MM.1S (cell line): ENCODE data around the gene CSNK1A1L.

Experiments used
- DNase-seq: peaks from one replicate; pipeline ENCODE4 v3.0.0-alpha.2; 2015
- H2AFZ ChIP-seq: fragments of 300-600 bp; sonication (generic); 2 replicates; pipeline ENCODE4 v1.6.0; 2016; ENCODE audit warnings: antibody characterized with exemption, low read length
- H3F3A ChIP-seq: fragments of 300-600 bp; sonication (generic); 2 replicates; pipeline ENCODE4 v1.6.1; 2016; ENCODE audit warnings: mild to moderate bottlenecking, antibody characterized with exemption, low read length, moderate library complexity, mixed read lengths; ENCODE audit not compliant: insufficient read depth
- H3K27ac ChIP-seq: fragments of 300-600 bp; sonication (generic); 2 replicates; pipeline ENCODE4 v1.5.1; 2016; ENCODE audit warnings: mild to moderate bottlenecking, low read length
- H3K27me3 ChIP-seq: fragments of 300-600 bp; sonication (generic); replicated peaks from 2 replicates; pipeline ENCODE4 v1.6.0; 2016; ENCODE audit warnings: low read length; ENCODE audit not compliant: insufficient read depth
- H3K36me3 ChIP-seq: fragments of 300-600 bp; sonication (generic); replicated peaks from 2 replicates; pipeline ENCODE4 v1.6.1; 2016; ENCODE audit warnings: mild to moderate bottlenecking, low read length, mixed read lengths; ENCODE audit not compliant: insufficient read depth
- H3K4me1 ChIP-seq: fragments of 300-600 bp; sonication (generic); 2 replicates; pipeline ENCODE4 v1.6.1; 2016; ENCODE audit warnings: low read length, mixed read lengths
- H3K4me2 ChIP-seq: fragments of 300-600 bp; sonication (generic); 2 replicates; pipeline ENCODE4 v1.6.0; 2016; ENCODE audit warnings: low read depth, low read length
- H3K4me3 ChIP-seq: fragments of 300-600 bp; sonication (generic); 2 replicates; pipeline ENCODE4 v1.5.1; 2016; ENCODE audit warnings: low read length, mixed read lengths
- H3K79me2 ChIP-seq: fragments of 300-600 bp; sonication (generic); 2 replicates; pipeline ENCODE4 v1.6.1; 2016; ENCODE audit warnings: mixed run types, low read length, mixed read lengths
- H3K9ac ChIP-seq: fragments of 300-600 bp; sonication (generic); 2 replicates; pipeline ENCODE4 v1.6.1; 2016; ENCODE audit warnings: low read length, mixed read lengths
- H3K9me2 ChIP-seq: fragments of 300-600 bp; sonication (generic); replicated peaks from 2 replicates; pipeline ENCODE4 v1.6.1; 2016; ENCODE audit warnings: mild to moderate bottlenecking, low read length, mixed read lengths; ENCODE audit not compliant: insufficient read depth
- H3K9me3 ChIP-seq: fragments of 300-600 bp; sonication (generic); replicated peaks from 2 replicates; pipeline ENCODE4 v1.6.1; 2016; ENCODE audit warnings: mild to moderate bottlenecking, low read length, mixed read lengths; ENCODE audit not compliant: insufficient read depth
- H4K20me1 ChIP-seq: fragments of 300-600 bp; sonication (generic); 2 replicates; pipeline ENCODE4 v1.6.1; 2016; ENCODE audit warnings: mild to moderate bottlenecking, low read length, moderate library complexity, mixed read lengths; ENCODE audit not compliant: insufficient read depth
- EZH2 ChIP-seq: fragments of 300-600 bp; sonication (generic); optimal IDR thresholded peaks from 2 replicates; pipeline ENCODE3; 2017; ENCODE audit warnings: low read depth, mild to moderate bottlenecking, antibody characterized with exemption, low read length, mixed read lengths
- EZH2phosphoT487 ChIP-seq: fragments of 300-600 bp; sonication (generic); IDR thresholded peaks from 2 replicates; pipeline ENCODE4 v1.6.1; 2018; ENCODE audit warnings: antibody characterized with exemption, low read length
- TF ChIP-seq, protein P1 (sequence below): fragments of 300-600 bp; sonication (generic); IDR thresholded peaks from 2 replicates; pipeline ENCODE4 v1.5.1; 2016; ENCODE audit warnings: antibody characterized with exemption, low read length, mixed read lengths

CSNK1A1L gene

GRCh38 chr13:37114250-37114649, 8.8 kb upstream of the CSNK1A1L start:
- no peak overlapping the region for H3K27ac ChIP-seq
- no peak for TF ChIP-seq EZH2phosphoT487
- TF ChIP-seq, protein P1, sequence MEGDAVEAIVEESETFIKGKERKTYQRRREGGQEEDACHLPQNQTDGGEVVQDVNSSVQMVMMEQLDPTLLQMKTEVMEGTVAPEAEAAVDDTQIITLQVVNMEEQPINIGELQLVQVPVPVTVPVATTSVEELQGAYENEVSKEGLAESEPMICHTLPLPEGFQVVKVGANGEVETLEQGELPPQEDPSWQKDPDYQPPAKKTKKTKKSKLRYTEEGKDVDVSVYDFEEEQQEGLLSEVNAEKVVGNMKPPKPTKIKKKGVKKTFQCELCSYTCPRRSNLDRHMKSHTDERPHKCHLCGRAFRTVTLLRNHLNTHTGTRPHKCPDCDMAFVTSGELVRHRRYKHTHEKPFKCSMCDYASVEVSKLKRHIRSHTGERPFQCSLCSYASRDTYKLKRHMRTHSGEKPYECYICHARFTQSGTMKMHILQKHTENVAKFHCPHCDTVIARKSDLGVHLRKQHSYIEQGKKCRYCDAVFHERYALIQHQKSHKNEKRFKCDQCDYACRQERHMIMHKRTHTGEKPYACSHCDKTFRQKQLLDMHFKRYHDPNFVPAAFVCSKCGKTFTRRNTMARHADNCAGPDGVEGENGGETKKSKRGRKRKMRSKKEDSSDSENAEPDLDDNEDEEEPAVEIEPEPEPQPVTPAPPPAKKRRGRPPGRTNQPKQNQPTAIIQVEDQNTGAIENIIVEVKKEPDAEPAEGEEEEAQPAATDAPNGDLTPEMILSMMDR: no peak
- TF ChIP-seq EZH2: no peak
- H4K20me1 ChIP-seq: no peaks in the 10 kb centered on the region
- H3K9me2 ChIP-seq: no peaks in the 10 kb centered on the region
- no peaks in the 10 kb centered on the region for H3K27me3 ChIP-seq
- H3K9me3 ChIP-seq: no peaks in the 10 kb centered on the region
- H3K79me2 ChIP-seq: no peaks in the 10 kb centered on the region
- DNase-seq: no peak
- no peak overlapping the region for H3K9ac ChIP-seq
- no peak overlapping the region for H2AFZ ChIP-seq
- H3F3A ChIP-seq: no peaks in the 10 kb centered on the region
- H3K4me2 ChIP-seq: no peak overlapping the region
- H3K4me3 ChIP-seq: no peak overlapping the region
- H3K36me3 ChIP-seq: no peaks in the 10 kb centered on the region
- no peaks in the 10 kb centered on the region for H3K4me1 ChIP-seq

- no peak for TF ChIP-seq EZH2phosphoT487
- TF ChIP-seq, protein P1: no peak
- no peak for TF ChIP-seq EZH2
- Histone ChIP-seq H3F3A (no peaks in the 10 kb centered on the region), H3K36me3 (no peaks in the 10 kb centered on the region), H3K4me1 (no peaks in the 10 kb centered on the region), H3K27ac (no peak overlapping the region), H3K9ac (no peak overlapping the region), H3K4me3 (no peak overlapping the region), H3K4me2 (no peak overlapping the region), H3K79me2 (no peaks in the 10 kb centered on the region), H3K9me3 (no peaks in the 10 kb centered on the region), H3K27me3 (no peaks in the 10 kb centered on the region), H3K9me2 (no peaks in the 10 kb centered on the region), H4K20me1 (no peaks in the 10 kb centered on the region), H2AFZ (no peak overlapping the region)
- DNase-seq: no peak
Observed at GRCh38 chr13:37113534-37113933, 8.1 kb upstream of the CSNK1A1L start.

DNA sequence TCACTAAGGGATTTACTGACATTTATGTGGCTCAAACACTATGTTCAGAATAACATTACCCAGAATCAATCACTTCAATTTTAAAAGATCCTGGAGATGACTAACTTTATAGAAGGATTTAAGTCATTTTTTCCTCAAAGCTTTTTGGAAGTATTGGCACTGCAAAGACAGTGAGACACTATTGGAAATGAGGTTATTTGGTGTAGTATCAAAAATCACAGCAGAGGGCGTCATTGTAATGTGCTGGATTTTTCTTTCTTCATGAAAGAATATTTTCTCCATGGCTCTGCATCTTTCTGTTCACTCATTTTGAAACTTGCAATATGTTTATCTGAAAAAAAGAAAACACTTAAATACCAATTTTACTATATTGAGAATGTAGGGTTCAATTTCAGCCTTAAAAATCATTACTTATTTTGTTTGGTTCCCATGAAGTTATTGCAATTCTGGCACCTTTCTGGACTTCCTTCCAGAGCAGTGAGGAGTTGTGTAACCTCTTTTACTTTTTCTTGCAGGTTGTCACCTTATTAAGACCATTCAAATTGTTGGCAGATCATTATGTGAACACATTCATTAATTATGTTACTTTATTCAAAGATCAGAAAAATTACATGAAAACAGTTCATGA, 3.7 kb upstream of the CSNK1A1L start:
- H3K27ac ChIP-seq: no peak overlapping the region
- H4K20me1 ChIP-seq: no peaks in the 10 kb centered on the region
- H3K4me3 ChIP-seq: no peak overlapping the region
- no peak overlapping the region for H2AFZ ChIP-seq
- H3K9me2 ChIP-seq: no peaks in the 10 kb centered on the region
- H3K36me3 ChIP-seq: no peaks in the 10 kb centered on the region
- H3K4me2 ChIP-seq: no peak overlapping the region
- H3K4me1 ChIP-seq: no peaks in the 10 kb centered on the region
- no peaks in the 10 kb centered on the region for H3K9me3 ChIP-seq
- no peaks in the 10 kb centered on the region for H3F3A ChIP-seq
- TF ChIP-seq, protein P1: peak; percentile 35
- TF ChIP-seq EZH2phosphoT487: no peak
- H3K27me3 ChIP-seq: no peaks in the 10 kb centered on the region
- no peak for DNase-seq
- no peaks in the 10 kb centered on the region for H3K79me2 ChIP-seq
- no peak overlapping the region for H3K9ac ChIP-seq
